Stimulated activated CD4-positive, alpha-beta T cell treated with anti-CD3 and anti-CD28 coated beads, TNF-alpha, amount 100 ng/mL, for 48 hours (primary cell): ENCODE data around the gene CXCL9.
"Not testable (repeated sequence)": the region's sequence is repeated elsewhere in the genome, so short reads cannot be mapped to it uniquely, and the experiment has no call there.

Experiments
- DNase-seq, 3 donors: peaks; one replicate each; pipeline ENCODE4 v3.0.0-alpha.2; 2020; ENCODE audit warnings: low read depth in 3 of 3

The CXCL9 gene

GRCh38 chr4:75954811-75955210 lies 52.5 kb downstream of the CXCL9 start:
- not testable (repeated sequence) for DNase-seq

DNA sequence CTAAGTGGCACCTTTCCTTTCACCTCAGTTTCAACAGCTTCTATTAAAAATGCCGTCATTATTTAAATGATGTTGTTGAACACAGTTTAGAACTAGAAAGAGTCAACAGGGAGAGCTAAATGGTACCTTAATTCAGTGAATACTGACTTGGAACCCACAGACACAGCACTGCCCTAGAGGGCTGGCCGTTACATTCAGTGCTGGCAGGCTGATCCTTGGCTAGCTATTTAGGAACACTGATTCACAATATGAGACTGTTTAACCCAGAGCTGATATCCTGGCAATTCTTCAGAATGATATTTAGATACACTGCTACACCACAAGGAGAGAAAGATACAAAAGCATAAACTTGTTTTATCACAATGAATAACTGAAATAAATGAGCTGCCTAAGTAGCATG lies 53.8 kb downstream of the CXCL9 start:
- DNase-seq: no peak
